SU-DHL-6 (cell line): ENCODE results near the gene WWOX.

Experiments
- H2AFZ ChIP-seq: fragments of 200-600 bp; sonication (generic); 2 replicates; pipeline ENCODE4 v1.6.1; 2014; ENCODE audit warnings: low read depth, mild to moderate bottlenecking, moderate library complexity, mixed read lengths, antibody characterized with exemption, low read length; ENCODE audit not compliant: severe bottlenecking
- H3F3A ChIP-seq: fragments of 200-600 bp; shearing (Covaris generic); 2 replicates; pipeline ENCODE4 v1.6.0; 2016; ENCODE audit warnings: antibody characterized with exemption, mild to moderate bottlenecking; ENCODE audit not compliant: insufficient read depth
- H3K27ac ChIP-seq: fragments of 200-600 bp; sonication (generic); 2 replicates; pipeline ENCODE4 v1.5.1; 2016; ENCODE audit warnings: low read depth, mild to moderate bottlenecking, low read length, moderate library complexity, mixed read lengths
- H3K27me3 ChIP-seq: fragments of 200-600 bp; sonication (generic), shearing (Covaris generic); 2 replicates; pipeline ENCODE4 v1.6.0; 2014; ENCODE audit warnings: mild to moderate bottlenecking, low read length
- H3K36me3 ChIP-seq: fragments of 200-600 bp; sonication (generic); 2 replicates; pipeline ENCODE4 v1.6.1; 2014; ENCODE audit warnings: mild to moderate bottlenecking, low read length, mixed read lengths
- H3K4me2 ChIP-seq: fragments of 300-600, 200-600 bp; shearing (Covaris generic), sonication (generic); 2 replicates; pipeline ENCODE4 v1.6.0; 2014; ENCODE audit warnings: low read length, low read depth, mild to moderate bottlenecking; ENCODE audit not compliant: poor library complexity, severe bottlenecking
- H3K4me3 ChIP-seq: fragments of 200-600 bp; sonication (generic); 2 replicates; pipeline ENCODE4 v1.5.1; 2014; ENCODE audit warnings: antibody characterized with exemption, low read length, mild to moderate bottlenecking, mixed read lengths; ENCODE audit not compliant: insufficient read depth, poor library complexity, severe bottlenecking
- H3K79me2 ChIP-seq: fragments of 200-600 bp; sonication (generic); 2 replicates; pipeline ENCODE4 v1.6.1; 2014; ENCODE audit warnings: mild to moderate bottlenecking, low read length, moderate library complexity; ENCODE audit not compliant: insufficient read depth
- H3K9ac ChIP-seq: fragments of 200-600 bp; sonication (generic); 2 replicates; pipeline ENCODE4 v1.7.0; 2014; ENCODE audit warnings: mild to moderate bottlenecking, low read length
- H3K9me2 ChIP-seq: fragments of 200-600 bp; sonication (generic); replicated peaks from 2 replicates; pipeline ENCODE4 v1.6.1; 2014; ENCODE audit warnings: low read length; ENCODE audit not compliant: insufficient read depth
- H3K9me3 ChIP-seq: fragments of 200-600 bp; sonication (generic); 2 replicates; pipeline ENCODE4 v1.6.1; 2014; ENCODE audit warnings: low read length, mixed read lengths; ENCODE audit not compliant: insufficient read depth
- H4K20me1 ChIP-seq: fragments of 200-600 bp; sonication (generic); 2 replicates; pipeline ENCODE4 v1.6.1; 2014; ENCODE audit warnings: low read depth, mild to moderate bottlenecking, antibody characterized with exemption, low read length, moderate library complexity, mixed read lengths
- CTCF ChIP-seq: fragments of 200-600 bp; sonication (generic); IDR thresholded peaks from one replicate; pipeline ENCODE4 v1.5.1; 2017; ENCODE audit warnings: antibody characterized with exemption, mild to moderate bottlenecking, low read length, moderate library complexity; ENCODE audit not compliant: insufficient read depth, poor library complexity, severe bottlenecking
- EZH2phosphoT487 ChIP-seq: fragments of 200-600 bp; sonication (generic), shearing (Covaris generic); conservative IDR thresholded peaks from 2 replicates; pipeline ENCODE4 v1.6.1; 2018; ENCODE audit warnings: mild to moderate bottlenecking, antibody characterized with exemption, low read length, moderate library complexity, mixed read lengths

Gene WWOX

GRCh38 chr16:78081341-78081740, 18.1 kb upstream of the WWOX start:
- H3K36me3 ChIP-seq: no peaks in the 10 kb centered on the region
- H3K9me2 ChIP-seq: no peaks in the 10 kb centered on the region
- H3K79me2 ChIP-seq: no peaks in the 10 kb centered on the region
- H2AFZ ChIP-seq: no peak overlapping the region
- H3K27me3 ChIP-seq: no peaks in the 10 kb centered on the region
- H3K4me2 ChIP-seq: no peak overlapping the region
- H3K27ac ChIP-seq: no peak overlapping the region
- no peaks in the 10 kb centered on the region for H3F3A ChIP-seq
- TF ChIP-seq EZH2phosphoT487: no peak
- no peak for TF ChIP-seq CTCF
- no peaks in the 10 kb centered on the region for H3K9me3 ChIP-seq
- no peak overlapping the region for H3K9ac ChIP-seq
- no peak overlapping the region for H3K4me3 ChIP-seq
- H4K20me1 ChIP-seq: no peaks in the 10 kb centered on the region

- H3K4me3 ChIP-seq: no peak overlapping the region
- TF ChIP-seq CTCF (no peak), EZH2phosphoT487 (no peak)
- H3K9ac ChIP-seq: no peak overlapping the region
- no peaks in the 10 kb centered on the region for H4K20me1 ChIP-seq
- H3K79me2 ChIP-seq: no peaks in the 10 kb centered on the region
- H3K27ac ChIP-seq: no peak overlapping the region
- H2AFZ ChIP-seq: no peak overlapping the region
- H3K9me3 ChIP-seq: no peaks in the 10 kb centered on the region
- no peaks in the 10 kb centered on the region for H3K27me3 ChIP-seq
- H3K36me3 ChIP-seq: no peaks in the 10 kb centered on the region
- H3K9me2 ChIP-seq: no peaks in the 10 kb centered on the region
- H3K4me2 ChIP-seq: no peak overlapping the region
- no peaks in the 10 kb centered on the region for H3F3A ChIP-seq
Observed at GRCh38 chr16:78091419-78091818, 8.0 kb upstream of the WWOX start.

GRCh38 chr16:78092758-78093157, 6.7 kb upstream of the WWOX start:
- TF ChIP-seq CTCF (no peak), EZH2phosphoT487 (no peak)
- no peaks in the 10 kb centered on the region for H3K9me2 ChIP-seq
- H2AFZ ChIP-seq: no peak overlapping the region

More at GRCh38 chr16:78092758-78093157, 6.7 kb upstream of the WWOX start:
- Histone ChIP-seq H3K27ac (no peak overlapping the region), H3K36me3 (no peaks in the 10 kb centered on the region), H3K9me3 (no peaks in the 10 kb centered on the region), H4K20me1 (no peaks in the 10 kb centered on the region), H3K9ac (no peak overlapping the region), H3K79me2 (no peaks in the 10 kb centered on the region), H3F3A (no peaks in the 10 kb centered on the region), H3K4me2 (no peak overlapping the region), H3K4me3 (no peak overlapping the region), H3K27me3 (no peaks in the 10 kb centered on the region)
